Neural progenitor cell (in vitro differentiated cells): ENCODE measurements around the gene PIRT.

Experiments
- CTCF ChIP-seq: fragments of 200-600 bp; sonication (generic); IDR thresholded peaks from 2 replicates; pipeline ENCODE4 v1.5.1; 2017; ENCODE audit warnings: antibody characterized with exemption, mild to moderate bottlenecking
- EZH2 ChIP-seq: fragments of 200-600 bp; sonication (generic); IDR thresholded peaks from 2 replicates; pipeline ENCODE4 v1.6.1; 2017; ENCODE audit warnings: antibody characterized with exemption, mild to moderate bottlenecking, moderate library complexity
- EZH2phosphoT487 ChIP-seq: fragments of 200-600 bp; sonication (generic); IDR thresholded peaks from 2 replicates; pipeline ENCODE4 v1.6.1; 2017; ENCODE audit warnings: antibody characterized with exemption

DNA sequence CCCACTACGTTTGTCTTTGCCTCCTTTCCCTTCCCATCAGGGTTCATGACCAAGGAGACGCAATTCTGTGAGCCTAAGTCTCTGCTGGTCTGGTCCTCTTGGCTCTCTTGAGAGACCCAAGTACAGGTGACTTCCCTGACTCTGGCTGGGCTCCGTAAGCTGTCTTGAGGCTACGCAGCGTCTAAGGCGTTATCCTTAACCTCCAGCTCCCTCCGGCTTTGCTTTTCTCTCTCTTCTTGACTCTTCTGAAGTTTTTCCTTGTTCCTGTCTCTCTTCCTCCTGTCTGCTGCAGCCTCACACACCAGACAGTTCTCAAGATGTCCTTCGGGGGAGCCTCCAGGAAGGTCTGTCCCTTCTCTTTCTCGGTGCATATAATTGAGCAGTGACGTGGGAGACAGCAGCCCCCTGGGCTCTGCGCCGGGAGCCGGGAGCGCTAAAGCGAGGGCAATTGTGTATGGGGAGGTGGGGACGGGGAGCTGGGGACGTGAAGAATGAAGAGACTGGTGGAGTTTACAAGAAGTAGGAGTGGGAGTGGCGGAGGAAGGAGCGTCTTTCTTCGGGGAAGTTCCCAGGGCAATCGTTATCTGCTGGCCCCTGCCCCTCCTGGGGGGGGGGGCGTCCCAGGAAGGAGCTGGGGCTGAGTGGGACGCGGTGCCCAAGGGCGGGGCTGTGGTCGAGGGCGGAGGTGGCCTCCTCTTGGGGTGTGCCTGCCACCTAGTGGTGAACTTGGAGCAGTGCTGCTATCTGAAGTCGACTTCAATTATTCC is 6.9 kb upstream of the PIRT start:
- TF ChIP-seq CTCF: peak; percentile 84
- TF ChIP-seq EZH2: no peak
- no peak for TF ChIP-seq EZH2phosphoT487
